GM18858 (cell line): ENCODE data around the gene TUBA1A.
A peak's percentile ranks its signal among the peaks of the same experiment; 100 is the strongest.
"Not testable (repeated sequence)": the region's sequence is repeated elsewhere in the genome, so short reads cannot be mapped to it uniquely, and the experiment has no call there.

ENCODE experiments used
- ATAC-seq: cut with Tn5 transposase; IDR thresholded peaks from one replicate; pipeline ENCODE4 v1.9.1; 2021; ENCODE audit not compliant: unreplicated experiment

The TUBA1A gene

GRCh38 chr12:49201595-49202295, 12.9 kb upstream of the TUBA1A start:
- no peak for ATAC-seq

GRCh38 chr12:49200919-49201594, 12.2 kb upstream of the TUBA1A start:
- peak; percentile 47 for ATAC-seq

DNA sequence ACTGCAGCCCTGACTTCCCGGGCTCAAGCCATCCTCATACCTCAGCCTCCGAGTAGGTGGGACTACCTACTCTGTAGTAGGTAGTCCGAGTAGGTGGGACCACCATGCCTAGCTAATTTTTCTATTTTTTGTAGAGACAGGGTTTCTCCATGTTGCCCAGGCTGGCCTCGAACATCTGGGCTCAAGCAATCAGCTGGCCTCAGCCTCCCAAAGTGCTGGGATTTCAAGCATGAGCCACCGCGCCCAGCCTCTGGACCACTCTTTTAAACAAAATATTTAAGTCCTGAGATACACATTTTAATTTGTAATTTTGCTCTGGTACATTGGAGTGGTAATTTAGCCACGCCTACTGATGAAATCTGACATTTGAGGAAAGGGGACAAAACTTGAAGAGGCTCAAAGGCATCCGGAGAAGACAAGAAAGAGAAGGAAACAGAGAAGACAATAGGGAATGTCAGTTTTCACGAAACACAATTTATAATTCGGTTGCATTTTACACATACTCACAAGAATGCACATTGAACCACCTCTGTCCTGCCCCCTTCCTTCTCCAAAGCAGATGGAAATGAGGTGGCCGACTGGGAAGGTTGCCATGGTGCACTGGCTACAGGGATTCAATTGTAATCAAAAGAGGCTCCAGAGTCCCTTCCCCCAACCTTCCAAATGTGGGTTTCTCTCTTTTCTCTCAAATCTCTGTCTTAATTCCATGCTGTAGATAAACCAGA, 9.7 kb upstream of the TUBA1A start:
- ATAC-seq = no peak

DNA sequence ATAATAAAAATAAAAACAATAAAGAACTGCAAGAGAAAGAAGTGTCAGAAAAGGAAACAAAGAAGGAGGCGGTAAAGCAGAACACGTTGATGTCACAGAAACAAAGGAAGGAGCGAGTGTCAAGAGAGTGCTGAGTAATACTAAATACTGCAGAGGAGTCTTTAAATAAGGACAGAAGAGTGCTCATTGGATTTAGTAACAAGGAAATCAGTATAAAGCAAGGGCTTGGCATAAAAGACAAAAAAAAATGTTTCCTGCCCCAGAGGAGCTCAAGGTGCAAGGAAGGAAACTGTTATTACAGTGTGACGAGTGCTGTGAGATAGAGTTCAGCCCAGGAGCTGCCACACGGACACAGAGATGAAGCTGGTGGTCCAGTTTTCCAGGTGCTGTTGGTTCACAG, 8.4 kb upstream of the TUBA1A start:
- ATAC-seq = no peak

GRCh38 chr12:49195736-49196135, 6.9 kb upstream of the TUBA1A start:
- ATAC-seq = no peak

GRCh38 chr12:49193746-49194145, 4.9 kb upstream of the TUBA1A start:
- ATAC-seq = not testable (repeated sequence)

DNA sequence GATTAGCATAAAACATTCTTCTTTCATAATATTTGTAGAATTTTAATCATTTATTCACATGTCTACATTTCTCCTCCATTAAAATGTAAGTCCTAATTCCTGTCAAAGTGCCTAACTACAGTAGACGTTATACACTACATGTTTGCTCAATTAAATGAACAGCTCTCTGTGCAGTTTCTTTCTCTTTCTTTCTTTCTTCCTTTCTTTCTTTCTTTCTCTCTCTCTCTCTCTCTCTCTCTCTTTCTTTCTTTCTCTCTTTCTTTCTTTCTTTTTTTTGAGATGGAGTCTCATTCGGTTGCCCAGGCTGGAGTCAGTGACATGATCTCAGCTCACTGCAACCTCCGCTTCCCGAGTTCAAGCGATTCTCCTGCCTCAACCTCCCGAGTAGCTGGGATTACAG, 2.6 kb upstream of the TUBA1A start:
- not testable (repeated sequence) for ATAC-seq

DNA sequence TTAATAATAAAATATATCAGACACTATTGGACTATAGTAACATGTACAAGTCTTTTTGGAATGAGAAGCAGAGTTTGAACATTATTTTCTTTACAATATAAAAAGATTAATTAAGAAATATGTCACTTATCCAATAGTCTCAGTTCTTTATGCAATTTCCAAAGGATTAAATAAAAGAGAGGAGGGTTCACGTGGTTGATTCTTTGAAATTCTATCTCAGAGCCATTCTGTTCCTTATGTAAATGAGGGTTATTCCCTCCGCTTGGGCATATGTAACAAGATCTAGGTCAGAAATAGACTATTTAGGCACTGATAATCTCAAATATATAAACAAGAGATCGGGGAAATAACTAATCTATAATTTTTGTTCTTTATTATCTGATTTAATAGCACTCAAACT, 2.1 kb upstream of the TUBA1A start:
- no peak for ATAC-seq

DNA sequence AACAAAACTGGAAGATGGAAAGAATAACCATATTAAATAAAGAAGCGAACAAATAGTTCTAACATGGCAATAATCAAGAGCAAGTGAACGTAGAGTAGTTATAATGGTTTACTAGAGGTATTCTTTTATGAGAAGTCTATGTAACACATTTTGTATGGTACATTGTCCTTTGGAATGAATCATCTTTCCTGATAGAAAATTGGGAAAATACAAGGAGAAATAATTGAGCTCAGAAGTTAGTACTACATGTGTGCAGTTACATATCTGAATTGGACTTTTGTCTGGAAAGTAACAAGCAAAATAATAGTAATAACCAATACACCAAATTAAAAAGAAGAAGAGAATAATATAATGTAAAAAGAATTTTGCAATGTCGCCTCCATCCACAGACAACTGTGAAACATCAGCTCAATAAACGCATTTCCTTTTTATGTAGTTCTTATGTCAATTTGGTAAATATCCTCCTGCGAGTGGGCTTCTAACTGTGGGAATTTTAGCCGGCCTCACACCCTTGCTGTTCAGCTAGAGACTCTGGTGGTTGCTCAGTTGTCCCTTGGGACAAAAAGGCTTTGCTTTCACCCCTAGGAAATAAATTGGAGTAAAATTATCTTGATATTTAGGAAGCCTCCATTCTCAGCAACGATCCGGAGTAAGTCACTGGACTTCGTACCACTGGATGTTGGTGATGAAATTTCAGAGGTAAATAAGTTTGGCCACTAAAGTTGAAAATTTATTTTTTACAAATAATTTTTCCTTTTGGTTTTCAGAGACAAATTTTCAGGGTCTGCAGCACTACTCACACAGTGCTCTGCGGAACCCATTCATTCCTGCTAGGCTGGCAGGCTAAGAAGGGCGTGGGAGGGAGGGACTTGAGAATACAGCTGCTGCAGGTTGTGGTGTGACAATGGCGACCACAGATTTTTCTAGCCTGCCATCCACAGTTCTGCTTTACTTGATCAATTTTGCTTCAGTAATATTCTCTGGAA, 1.1 kb upstream of the TUBA1A start:
- no peak for ATAC-seq

DNA sequence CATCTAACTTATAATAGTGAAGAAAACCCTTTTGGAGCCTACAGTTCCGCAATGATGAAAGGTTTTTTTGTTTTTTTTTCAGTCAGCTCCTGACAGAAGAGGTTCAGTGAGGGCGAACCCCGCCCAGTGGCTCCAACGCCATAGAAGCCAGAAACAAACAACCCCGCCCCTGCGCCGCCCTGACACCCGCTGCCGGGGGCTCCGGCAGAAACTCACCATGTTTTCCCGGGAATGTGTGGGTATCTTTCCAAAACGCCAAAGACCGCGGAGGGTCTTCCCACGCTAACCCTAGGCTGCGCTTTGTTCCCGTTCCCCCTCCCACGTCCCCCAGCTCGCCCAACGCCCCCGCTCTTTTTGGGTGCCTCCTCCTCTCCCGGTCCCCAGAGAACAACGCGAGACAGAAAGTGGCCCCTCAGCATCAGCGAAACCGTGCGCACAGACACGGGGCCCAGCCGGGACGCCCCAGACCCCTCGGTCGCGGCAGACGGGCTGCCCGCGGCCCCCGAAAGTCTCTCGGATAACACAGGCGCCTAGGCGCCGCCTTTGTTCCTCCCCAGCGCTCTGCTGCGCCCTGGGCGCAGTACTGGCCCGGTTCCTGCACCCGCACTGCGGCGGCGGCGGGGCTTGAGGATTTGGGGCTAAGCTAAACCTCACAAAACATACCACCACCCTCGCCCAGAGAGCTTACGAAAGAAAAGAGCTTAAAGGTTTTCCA, 522 bp downstream of the TUBA1A start:
- peak; percentile 21 for ATAC-seq

DNA sequence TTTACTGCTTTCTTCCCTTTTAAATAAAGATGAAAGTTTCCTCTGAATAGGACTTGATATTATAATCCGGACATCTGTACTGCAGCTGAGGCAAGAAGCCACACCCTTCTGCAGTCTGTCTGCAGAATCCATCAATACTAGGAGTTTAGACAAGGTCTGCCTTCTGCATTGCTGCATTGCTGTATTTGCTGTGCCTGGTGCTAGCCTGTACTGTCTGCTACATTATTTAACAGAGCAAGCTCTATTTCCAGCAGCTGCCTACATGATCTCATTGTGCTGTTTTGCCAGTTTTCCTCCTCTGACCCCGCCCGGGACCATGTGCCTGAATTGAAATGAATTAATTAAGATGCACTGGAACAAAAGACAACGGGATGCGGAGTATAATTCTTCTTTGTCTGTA, 1.7 kb downstream of the TUBA1A start:
- ATAC-seq = no peak

- not testable (repeated sequence) for ATAC-seq
These were observed 2.6 kb downstream of the TUBA1A start for GRCh38 chr12:49186307-49186706.

GRCh38 chr12:49184697-49185096, 4.2 kb downstream of the TUBA1A start:
- not testable (repeated sequence) for ATAC-seq

DNA sequence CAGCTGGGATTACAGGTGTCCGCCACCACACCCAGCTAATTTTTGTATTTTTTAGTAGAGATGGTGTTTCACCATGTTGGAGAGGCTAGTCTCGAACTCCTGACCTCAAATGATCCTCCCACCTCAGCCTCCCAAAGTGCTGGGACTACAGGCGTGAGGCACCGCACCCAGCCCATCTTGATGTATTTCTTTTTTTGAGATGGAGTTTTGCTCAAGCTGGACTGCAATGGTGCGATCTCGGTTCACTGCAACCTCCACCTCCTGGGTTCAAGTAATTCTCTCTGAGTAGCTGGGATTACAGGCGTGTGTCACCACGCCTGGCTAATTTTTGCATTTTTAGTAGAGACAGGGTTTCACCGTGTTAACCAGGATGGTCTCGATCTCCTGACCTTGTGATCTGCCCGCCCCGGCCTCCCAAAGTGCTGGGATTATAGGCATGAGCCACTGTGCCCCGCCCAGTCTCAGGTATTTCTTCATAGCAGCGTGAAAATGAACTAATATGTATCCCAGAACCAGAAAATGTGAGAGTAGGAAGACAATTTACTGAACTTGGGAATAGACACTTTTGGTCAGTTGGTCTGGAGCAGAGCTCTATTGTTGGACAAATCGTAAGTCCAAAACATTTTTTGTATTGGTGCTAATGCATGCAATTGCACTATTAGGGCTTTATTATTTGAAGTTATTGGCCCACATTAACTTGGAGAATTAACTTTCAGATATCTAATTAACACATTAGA, 5.5 kb downstream of the TUBA1A start:
- not testable (repeated sequence) for ATAC-seq

- ATAC-seq = no peak
These were observed 14.7 kb downstream of the TUBA1A start for GRCh38 chr12:49174218-49174617.

- no peak for ATAC-seq
These were observed 18.0 kb downstream of the TUBA1A start for GRCh38 chr12:49170924-49171323.

GRCh38 chr12:49165114-49165513, 23.8 kb downstream of the TUBA1A start:
- ATAC-seq = no peak

- not testable (repeated sequence) for ATAC-seq
These were observed 27.0 kb downstream of the TUBA1A start for GRCh38 chr12:49161901-49162300.

DNA sequence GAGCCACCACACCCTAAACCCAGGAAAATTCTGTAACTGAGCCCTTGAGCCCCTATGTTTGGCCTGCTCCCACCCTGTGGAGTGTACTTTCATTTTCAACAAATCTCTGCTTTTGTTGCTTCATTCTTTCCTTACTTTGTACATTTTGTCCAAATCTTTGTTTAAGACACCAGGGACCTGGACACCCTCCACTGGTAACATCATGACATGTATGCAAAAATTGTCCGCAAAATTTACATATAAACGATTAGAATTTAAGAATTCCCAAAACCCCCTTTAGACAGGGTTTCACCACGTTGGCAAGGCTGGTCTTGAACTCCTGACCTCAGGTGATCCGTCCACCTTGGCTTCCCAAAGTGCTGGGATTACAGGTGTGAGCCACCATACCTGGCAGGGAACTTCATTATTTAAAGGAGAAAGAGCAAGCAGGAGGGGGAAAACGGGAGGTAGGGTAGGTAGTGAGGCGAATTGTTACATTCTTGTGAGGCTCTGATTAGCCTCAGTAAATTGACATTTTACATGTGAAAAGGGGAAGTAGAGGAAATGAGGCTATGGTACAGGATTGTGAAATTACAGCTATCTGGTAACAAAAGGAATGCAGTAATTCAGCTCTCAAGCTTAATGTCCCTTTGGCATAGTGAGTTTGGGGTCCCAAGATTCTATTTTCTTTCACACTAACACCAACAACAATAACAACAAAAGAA, 27.6 kb downstream of the TUBA1A start:
- no peak for ATAC-seq
